HEK293 (cell line): ENCODE data around the gene TBX1.

Source experiments
- INSM2 ChIP-seq: fragments of 450-650 bp; formaldehyde crosslinking; IDR thresholded peaks from 2 replicates; pipeline ENCODE4 v1.5.1; 2016; ENCODE audit warnings: missing biosample characterization, missing genetic modification characterization
- KLF9 ChIP-seq: fragments of 450-650 bp; formaldehyde crosslinking; IDR thresholded peaks from 2 replicates; pipeline ENCODE4 v1.5.1; 2016; ENCODE audit warnings: missing biosample characterization, missing genetic modification characterization, low read depth
- OSR2 ChIP-seq: fragments of 450-650 bp; formaldehyde crosslinking; IDR thresholded peaks from 2 replicates; pipeline ENCODE4 v1.5.1; 2016; ENCODE audit warnings: missing biosample characterization, missing genetic modification characterization
- PATZ1 ChIP-seq: fragments of 450-650 bp; formaldehyde crosslinking; IDR thresholded peaks from 2 replicates; pipeline ENCODE4 v1.5.1; 2016; ENCODE audit warnings: missing biosample characterization, missing genetic modification characterization
- PRDM1 ChIP-seq: fragments of 450-650 bp; formaldehyde crosslinking; IDR thresholded peaks from 2 replicates; pipeline ENCODE4; 2016; ENCODE audit warnings: missing biosample characterization, missing genetic modification characterization
- SP7 ChIP-seq: fragments of 450-650 bp; formaldehyde crosslinking; IDR thresholded peaks from 2 replicates; pipeline ENCODE4 v1.5.1; 2016; ENCODE audit warnings: missing biosample characterization, missing genetic modification characterization
- TSHZ1 ChIP-seq: fragments of 450-650 bp; formaldehyde crosslinking; IDR thresholded peaks from 2 replicates; pipeline ENCODE4 v1.5.1; 2016; ENCODE audit warnings: missing biosample characterization, missing genetic modification characterization, borderline replicate concordance
- YY1 ChIP-seq: fragments of 450-650 bp; formaldehyde crosslinking; IDR thresholded peaks from 2 replicates; pipeline ENCODE4 v1.5.1; 2018; ENCODE audit warnings: missing biosample characterization, missing genetic modification characterization
- YY2 ChIP-seq: fragments of 450-650 bp; formaldehyde crosslinking; IDR thresholded peaks from 2 replicates; pipeline ENCODE4 v1.5.1; 2016; ENCODE audit warnings: missing biosample characterization, missing genetic modification characterization
- ZBTB17 ChIP-seq: fragments of 450-650 bp; formaldehyde crosslinking; IDR thresholded peaks from 2 replicates; pipeline ENCODE4 v1.5.1; 2016; ENCODE audit warnings: missing biosample characterization, missing genetic modification characterization
- ZBTB6 ChIP-seq: fragments of 450-650 bp; formaldehyde crosslinking; IDR thresholded peaks from 2 replicates; pipeline ENCODE4 v1.5.1; 2017; ENCODE audit warnings: missing biosample characterization, missing genetic modification characterization
- ZNF112 ChIP-seq: fragments of 450-650 bp; formaldehyde crosslinking; IDR thresholded peaks from 2 replicates; pipeline ENCODE4 v1.5.0; 2017; ENCODE audit warnings: missing biosample characterization, missing genetic modification characterization
- ZNF114 ChIP-seq: fragments of 450-650 bp; formaldehyde crosslinking; IDR thresholded peaks from 2 replicates; pipeline ENCODE4 v1.5.0; 2017; ENCODE audit warnings: missing biosample characterization, missing genetic modification characterization
- ZNF174 ChIP-seq: fragments of 450-650 bp; formaldehyde crosslinking; IDR thresholded peaks from 2 replicates; pipeline ENCODE4 v1.5.0; 2017; ENCODE audit warnings: missing biosample characterization, mild to moderate bottlenecking, missing genetic modification characterization
- ZNF37A ChIP-seq: fragments of 450-650 bp; IDR thresholded peaks from 2 replicates; pipeline ENCODE4 v1.5.1; 2018; ENCODE audit warnings: missing biosample characterization, missing genetic modification characterization
- ZNF398 ChIP-seq: fragments of 450-650 bp; formaldehyde crosslinking; IDR thresholded peaks from 2 replicates; pipeline ENCODE4 v1.5.1; 2017; ENCODE audit warnings: missing biosample characterization, missing genetic modification characterization
- ZNF404 ChIP-seq: fragments of 450-650 bp; formaldehyde crosslinking; IDR thresholded peaks from 2 replicates; pipeline ENCODE4 v1.5.1; 2017; ENCODE audit warnings: missing biosample characterization, missing genetic modification characterization
- ZNF423 ChIP-seq: fragments of 450-650 bp; formaldehyde crosslinking; IDR thresholded peaks from 2 replicates; pipeline ENCODE4 v1.5.1; 2016; ENCODE audit warnings: missing biosample characterization, missing genetic modification characterization
- ZNF426 ChIP-seq: fragments of 450-650 bp; formaldehyde crosslinking; IDR thresholded peaks from 2 replicates; pipeline ENCODE4 v1.5.1; 2017; ENCODE audit warnings: missing biosample characterization, missing genetic modification characterization, mild to moderate bottlenecking, inconsistent platforms, moderate library complexity
- ZNF488 ChIP-seq: fragments of 450-650 bp; formaldehyde crosslinking; IDR thresholded peaks from 2 replicates; pipeline ENCODE4 v1.5.1; 2016; ENCODE audit warnings: missing biosample characterization, missing genetic modification characterization
- ZNF521 ChIP-seq: fragments of 450-650 bp; formaldehyde crosslinking; IDR thresholded peaks from 2 replicates; pipeline ENCODE4 v1.5.1; 2017; ENCODE audit warnings: missing biosample characterization, mild to moderate bottlenecking, missing genetic modification characterization
- ZNF529 ChIP-seq: fragments of 450-650 bp; formaldehyde crosslinking; IDR thresholded peaks from 2 replicates; pipeline ENCODE4 v1.5.1; 2017; ENCODE audit warnings: missing genetic modification characterization, missing biosample characterization; ENCODE audit not compliant: insufficient replicate concordance
- ZNF624 ChIP-seq: fragments of 450-650 bp; formaldehyde crosslinking; IDR thresholded peaks from 2 replicates; pipeline ENCODE4 v1.5.1; 2017; ENCODE audit warnings: missing biosample characterization, missing genetic modification characterization
- ZNF629 ChIP-seq: fragments of 450-650 bp; formaldehyde crosslinking; IDR thresholded peaks from 2 replicates; pipeline ENCODE4 v1.5.1; 2017; ENCODE audit warnings: missing biosample characterization, missing genetic modification characterization
- ZNF704 ChIP-seq: fragments of 450-650 bp; formaldehyde crosslinking; IDR thresholded peaks from 2 replicates; pipeline ENCODE4 v1.5.1; 2016; ENCODE audit warnings: missing biosample characterization, missing genetic modification characterization
- ZNF747 ChIP-seq: fragments of 450-650 bp; formaldehyde crosslinking; IDR thresholded peaks from 2 replicates; pipeline ENCODE4 v1.5.1; 2016; ENCODE audit warnings: missing biosample characterization, missing genetic modification characterization
- ZNF776 ChIP-seq: fragments of 450-650 bp; formaldehyde crosslinking; IDR thresholded peaks from 2 replicates; pipeline ENCODE4 v1.5.0; 2017; ENCODE audit warnings: missing biosample characterization, missing genetic modification characterization, borderline replicate concordance
- ZNF785 ChIP-seq: fragments of 450-650 bp; formaldehyde crosslinking; IDR thresholded peaks from 2 replicates; pipeline ENCODE4 v1.5.1; 2016; ENCODE audit warnings: missing biosample characterization, missing genetic modification characterization
- ZNF837 ChIP-seq: fragments of 450-650 bp; formaldehyde crosslinking; IDR thresholded peaks from 2 replicates; pipeline ENCODE4 v1.5.1; 2016; ENCODE audit warnings: missing biosample characterization, missing genetic modification characterization

TBX1 gene

GRCh38 chr22:19730655-19731360 is 29.8 kb upstream of the TBX1 start (continued):
- TF ChIP-seq TSHZ1 (tag by site-specific recombination) (0 out of 2 replicates have a peak, but pooled peaks have one; percentile 14), YY2 (tag by site-specific recombination) (no peak), INSM2 (tag by site-specific recombination) (no peak; the same call in 1 of the 2 replicates), ZNF776 (no peak), OSR2 (tag by site-specific recombination) (no peak), ZNF37A (tag by site-specific recombination) (no peak), ZNF404 (tag by site-specific recombination) (no peak), ZNF785 (no peak), ZNF529 (tag by site-specific recombination) (no peak), ZNF114 (tag by site-specific recombination) (no peak), ZNF629 (peak; percentile 54; the same call in 1 of the 2 replicates), KLF9 (peak; percentile 62), ZNF704 (tag by site-specific recombination) (no peak), ZNF837 (tag by site-specific recombination) (no peak), ZNF624 (tag by site-specific recombination) (no peak), ZNF488 (tag by site-specific recombination) (no peak), PATZ1 (peak; percentile 99), ZNF174 (tag by site-specific recombination) (no peak), PRDM1 (tag by site-specific recombination) (no peak), ZNF747 (tag by site-specific recombination) (no peak), SP7 (tag by site-specific recombination) (peak; percentile 83), ZNF423 (tag by site-specific recombination) (no peak), ZBTB6 (no peak), ZNF521 (tag by site-specific recombination) (no peak), ZNF112 (tag by site-specific recombination) (no peak), ZBTB17 (tag by site-specific recombination) (peak; percentile 59), ZNF398 (no peak), YY1 (no peak), ZNF426 (tag by site-specific recombination) (no peak)
